Fibroblast of the aortic adventitia (primary cell): Measurements from ENCODE around the gene PRPH2. TPM values are rescaled to one million over a fixed set of nuclear protein-coding genes. Genes with fewer than 3 reads are reported as not detected.
"Not testable (repeated sequence)": the region's sequence is repeated elsewhere in the genome, so short reads cannot be mapped to it uniquely, and the experiment has no call there.

Experiments
- DNase-seq: peaks from one replicate; pipeline ENCODE4 v3.0.0-alpha.2; 2010; ENCODE audit warnings: low read depth
- H3K4me3 ChIP-seq: 2 replicates; pipeline ENCODE4 v1.5.1; 2011; ENCODE audit warnings: low read depth, mild to moderate bottlenecking, control low read depth, low read length, moderate library complexity
- small RNA-seq: library from RNA; depleted of rRNA; stranded (forward); fragments of <200 nt; gene quantifications from one replicate; pipeline ENCODE3, GENCODE V24; 2012
- total RNA-seq: library from RNA; depleted of rRNA; stranded (reverse); fragments of >200 nt; gene quantifications from 2 replicates; pipeline ENCODE4 v1.2.3, GENCODE V29; 2012; ENCODE audit warnings: low replicate concordance
- TF ChIP-seq, protein P1 (sequence below): IDR thresholded peaks from 2 replicates; pipeline ENCODE4 v1.5.1; 2011; ENCODE audit warnings: mild to moderate bottlenecking, low read length, control low read depth, inconsistent platforms; ENCODE audit not compliant: insufficient read depth

The PRPH2 gene
- total RNA-seq, 1 donor, result 0.72 TPM

DNA sequence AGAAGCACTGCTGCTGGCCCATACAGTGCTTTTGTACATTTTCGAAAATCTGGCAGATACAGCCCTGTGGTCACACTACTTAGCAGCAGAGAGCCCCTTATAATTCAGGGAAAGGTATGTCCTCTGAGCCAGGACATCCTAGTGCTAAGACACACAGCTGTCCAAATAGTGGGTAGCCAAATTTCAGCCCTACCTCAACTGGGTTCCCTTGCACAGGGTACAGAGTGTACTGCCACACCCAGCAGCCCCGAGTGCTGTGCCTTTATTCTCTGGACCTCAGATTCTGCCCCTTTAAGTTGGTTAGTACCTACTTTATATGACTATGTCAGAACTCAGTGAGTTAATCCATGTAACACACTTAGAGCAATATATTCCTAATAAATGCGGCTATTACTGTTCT lies 47.6 kb downstream of the PRPH2 start:
- no peak overlapping the region for H3K4me3 ChIP-seq
- TF ChIP-seq, protein P1, sequence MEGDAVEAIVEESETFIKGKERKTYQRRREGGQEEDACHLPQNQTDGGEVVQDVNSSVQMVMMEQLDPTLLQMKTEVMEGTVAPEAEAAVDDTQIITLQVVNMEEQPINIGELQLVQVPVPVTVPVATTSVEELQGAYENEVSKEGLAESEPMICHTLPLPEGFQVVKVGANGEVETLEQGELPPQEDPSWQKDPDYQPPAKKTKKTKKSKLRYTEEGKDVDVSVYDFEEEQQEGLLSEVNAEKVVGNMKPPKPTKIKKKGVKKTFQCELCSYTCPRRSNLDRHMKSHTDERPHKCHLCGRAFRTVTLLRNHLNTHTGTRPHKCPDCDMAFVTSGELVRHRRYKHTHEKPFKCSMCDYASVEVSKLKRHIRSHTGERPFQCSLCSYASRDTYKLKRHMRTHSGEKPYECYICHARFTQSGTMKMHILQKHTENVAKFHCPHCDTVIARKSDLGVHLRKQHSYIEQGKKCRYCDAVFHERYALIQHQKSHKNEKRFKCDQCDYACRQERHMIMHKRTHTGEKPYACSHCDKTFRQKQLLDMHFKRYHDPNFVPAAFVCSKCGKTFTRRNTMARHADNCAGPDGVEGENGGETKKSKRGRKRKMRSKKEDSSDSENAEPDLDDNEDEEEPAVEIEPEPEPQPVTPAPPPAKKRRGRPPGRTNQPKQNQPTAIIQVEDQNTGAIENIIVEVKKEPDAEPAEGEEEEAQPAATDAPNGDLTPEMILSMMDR, result no peak
- DNase-seq, result no peak

DNA sequence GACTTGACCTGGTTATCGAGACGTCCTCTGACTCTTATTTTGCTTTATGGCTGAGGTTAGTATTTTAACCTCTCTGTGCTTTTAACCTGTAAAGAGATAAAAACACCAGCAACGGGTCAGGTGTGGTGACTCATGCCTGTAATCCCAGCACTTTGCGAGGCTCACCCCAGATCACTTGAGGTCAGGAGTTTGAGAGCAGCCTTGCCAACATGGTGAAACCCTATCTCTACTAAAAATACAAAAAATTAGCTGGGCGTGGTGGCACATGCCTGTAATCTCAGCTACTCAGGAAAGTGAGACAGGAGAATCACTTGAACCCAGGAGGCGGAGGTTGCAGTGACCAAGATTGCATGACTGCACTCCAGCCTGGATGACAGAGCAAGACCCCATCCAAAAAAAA lies 48.0 kb downstream of the PRPH2 start:
- H3K4me3 ChIP-seq, DNase-seq: not testable (repeated sequence)

DNA sequence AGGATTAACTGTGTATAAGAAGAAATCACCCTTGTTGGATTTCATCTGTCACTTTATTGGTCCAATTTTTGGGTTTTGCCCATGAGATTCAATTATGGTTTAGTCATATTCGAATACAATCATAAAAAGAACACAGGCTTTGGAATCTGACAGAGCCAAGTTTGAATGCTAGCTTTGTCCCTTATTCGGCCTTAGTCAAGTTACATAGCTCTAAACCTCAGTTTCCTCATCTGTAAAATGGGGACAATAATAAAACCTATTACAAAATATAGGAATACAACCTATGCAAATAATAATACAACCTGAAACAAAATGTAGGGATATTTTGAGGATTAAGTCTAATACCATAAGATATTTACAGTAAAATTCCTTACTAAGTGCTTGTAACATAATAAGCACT lies 57.7 kb downstream of the PRPH2 start:
- TF ChIP-seq, protein P1, result no peak
- no peak for DNase-seq
- no peak overlapping the region for H3K4me3 ChIP-seq

DNA sequence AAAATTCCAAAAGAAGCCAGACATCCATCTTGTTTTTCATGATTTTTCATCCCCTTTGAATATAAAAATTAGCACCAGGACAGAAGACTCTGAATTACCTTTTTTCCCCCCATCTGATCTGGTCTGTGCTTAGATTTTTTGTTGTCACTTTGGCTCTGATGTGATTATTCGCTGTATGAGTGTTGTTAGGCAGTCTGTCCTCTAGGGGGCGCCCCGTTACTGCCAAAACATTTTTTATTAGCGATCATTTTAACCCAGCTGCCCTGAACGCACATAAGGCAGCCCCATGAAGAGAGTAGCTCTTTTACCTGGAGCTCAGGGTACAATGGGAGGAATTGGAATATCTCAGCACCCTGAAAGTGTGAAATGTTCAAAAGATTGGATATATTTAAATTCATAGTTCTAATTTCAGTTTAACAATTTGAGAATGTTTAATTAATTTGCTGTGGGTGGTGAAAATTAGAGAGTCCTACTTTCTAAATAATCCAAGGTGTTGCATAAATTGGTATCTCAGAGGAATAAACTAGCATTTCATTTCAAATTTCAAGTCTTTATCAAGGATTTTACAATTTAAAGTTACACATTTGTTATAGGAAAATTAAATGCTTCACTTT lies 60.8 kb downstream of the PRPH2 start:
- H3K4me3 ChIP-seq, result no peak overlapping the region
- TF ChIP-seq, protein P1, result peak; percentile 80
- peak; percentile 79 for DNase-seq

DNA sequence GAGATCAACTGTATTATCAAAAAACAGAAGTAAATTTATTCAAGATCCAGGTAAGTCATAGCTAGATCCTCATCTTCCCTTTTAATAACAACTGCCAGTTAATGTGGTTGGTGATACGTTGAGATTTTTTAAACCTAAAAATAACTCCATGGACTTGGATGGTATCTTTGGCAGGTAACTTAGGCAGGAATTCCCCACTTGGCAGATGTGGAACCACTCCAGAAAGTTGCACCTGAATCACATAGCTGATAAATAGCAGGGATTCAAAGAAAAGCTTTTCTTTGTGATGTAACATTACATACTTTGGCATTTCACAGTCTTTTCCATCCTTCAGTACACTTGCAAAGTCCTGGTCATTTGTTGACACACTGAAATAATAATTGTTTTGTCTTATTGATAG lies 62.6 kb downstream of the PRPH2 start:
- DNase-seq, result no peak
- H3K4me3 ChIP-seq, result no peak overlapping the region
- TF ChIP-seq, protein P1, result no peak

DNA sequence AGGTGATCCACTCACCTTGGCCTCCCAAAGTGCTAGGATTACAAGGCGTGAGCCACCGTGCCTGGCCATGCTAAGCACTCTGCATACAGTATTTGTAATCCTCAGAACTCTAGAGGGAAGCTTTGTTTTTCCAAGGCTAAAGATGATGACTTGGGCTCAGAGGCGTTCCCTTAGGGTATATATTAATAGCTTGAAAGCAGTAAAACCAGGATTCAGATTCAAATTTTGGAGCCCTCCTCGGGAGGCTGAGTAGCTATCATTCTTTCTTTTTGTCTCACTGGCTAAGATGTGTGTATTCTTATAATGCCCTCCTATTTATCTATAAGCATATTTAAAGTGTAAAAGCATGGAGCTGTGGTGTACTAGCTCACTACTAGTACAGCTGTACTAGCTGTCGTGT lies 68.5 kb downstream of the PRPH2 start:
- TF ChIP-seq, protein P1, result no peak
- DNase-seq, result no peak
- H3K4me3 ChIP-seq, result no peak overlapping the region

DNA sequence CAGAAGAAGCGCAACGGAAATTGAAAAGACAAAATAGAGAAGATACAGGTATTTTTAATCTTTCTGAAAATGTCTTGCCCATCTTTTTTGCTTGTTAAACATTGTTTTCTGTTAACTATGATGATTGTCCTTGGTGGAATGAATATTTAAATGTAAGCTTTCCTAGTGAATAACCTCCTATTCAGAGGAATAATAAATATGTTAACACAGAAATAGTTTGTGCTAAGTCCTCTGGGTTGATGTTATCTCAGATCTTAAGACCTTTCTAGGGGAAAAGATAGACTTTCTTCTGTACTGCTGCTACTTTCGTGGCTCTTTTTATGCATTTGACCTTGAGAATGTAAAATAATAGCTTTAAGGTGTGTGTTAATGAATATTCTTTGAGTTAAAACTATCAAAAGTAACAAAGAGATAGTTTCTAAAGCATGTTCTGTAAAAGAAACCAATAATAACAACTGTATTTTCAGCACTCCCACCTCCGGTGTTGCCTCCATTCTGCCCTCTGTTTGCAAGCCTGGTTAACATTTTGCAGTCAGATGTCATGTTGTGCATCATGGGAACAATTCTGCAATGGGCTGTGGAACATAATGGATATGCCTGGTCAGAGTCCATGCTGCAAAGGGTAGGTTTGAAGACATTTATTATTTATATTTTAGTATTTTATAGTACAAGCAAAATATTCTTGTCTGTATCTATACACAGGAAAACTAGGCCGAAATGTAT lies 70.2 kb downstream of the PRPH2 start:
- TF ChIP-seq, protein P1, result no peak
- no peak for DNase-seq

More for the DNA sequence above, 70.2 kb downstream of the PRPH2 start:
- H3K4me3 ChIP-seq, result no peak overlapping the region

Small RNA genes lying within 50 kb of the gene (small RNA-seq; reads per million reads assigned to genes)
- not detected for gene RNU6-890P

Other genes starting within 250 kb of the PRPH2 start
- gene UBR2, start 158.6 kb downstream of the PRPH2 start, total RNA-seq, result 28.9 and 35.9 TPM in 2 replicates
- 19.3 and 31.1 TPM in 2 replicates for gene TBCC, start 23.5 kb upstream of the PRPH2 start, total RNA-seq
- gene BICRAL, start 59.5 kb upstream of the PRPH2 start, total RNA-seq, result 7.7 and 15.8 TPM in 2 replicates
- 74.7 and 102 TPM in 2 replicates for gene RPL7L1, start 157.0 kb upstream of the PRPH2 start, total RNA-seq
- not detected in 2 replicates for gene PTCRA, start 193.5 kb upstream of the PRPH2 start, total RNA-seq
- gene CNPY3, start 206.9 kb upstream of the PRPH2 start, total RNA-seq, result 23.2 and 45.6 TPM in 2 replicates
- gene GNMT, start 238.2 kb upstream of the PRPH2 start, total RNA-seq, result 0.25 and 0.36 TPM in 2 replicates